Stomach (tissue), 4 donors: ENCODE data around the gene FYCO1.
A peak's percentile ranks its signal among the peaks of the same experiment; 100 is the strongest.

Experiments used
- CTCF ChIP-seq, 7 experiments: fragments of 450-650 bp in 4 of 7; fragments of 200-600 bp in 3 of 7; sonication (generic) in 3 of 7; IDR thresholded peaks; one replicate each; pipeline ENCODE4 v1.5.1; 2016 to 2019; ENCODE audit warnings: antibody characterized with exemption in 7 of 7, control low read depth in 2 of 7, mild to moderate bottlenecking in 1 of 7
- EP300 ChIP-seq: sonication (generic); formaldehyde crosslinking; IDR thresholded peaks from one replicate; pipeline ENCODE4 v1.6.1; 2017; ENCODE audit warnings: antibody characterized with exemption
- POLR2A ChIP-seq, 4 donors: fragments of 450-650 bp; IDR thresholded peaks; one replicate each; pipeline ENCODE4 v1.6.1; 2016; ENCODE audit warnings: antibody characterized with exemption in 4 of 4, control low read depth in 2 of 4, mild to moderate bottlenecking in 1 of 4, moderate library complexity in 1 of 4
- POLR2AphosphoS5 ChIP-seq, 3 donors: sonication (generic); formaldehyde crosslinking; IDR thresholded peaks; one replicate each; pipeline ENCODE4 v1.6.1; 2016; ENCODE audit warnings: antibody characterized with exemption in 3 of 3

GRCh38 chr3:45983770-45984169 lies 11.9 kb downstream of the FYCO1 start:
- TF ChIP-seq CTCF (IDR thresholded peaks at IDR 0.05) (no peak), POLR2A (IDR thresholded peaks at IDR 0.05) (no peak), POLR2AphosphoS5 (IDR thresholded peaks at IDR 0.05) (peak in 1 of 3 donors; percentile 13), EP300 (no peak)
